ENCODE results near the gene SEC61B. TPM values are rescaled to one million over a fixed set of nuclear protein-coding genes. Genes with fewer than 3 reads are reported as not detected.

SEC61B gene
- total RNA-seq, 2 donors from 2014 or later = 64.6 to 74.4 TPM

DNA sequence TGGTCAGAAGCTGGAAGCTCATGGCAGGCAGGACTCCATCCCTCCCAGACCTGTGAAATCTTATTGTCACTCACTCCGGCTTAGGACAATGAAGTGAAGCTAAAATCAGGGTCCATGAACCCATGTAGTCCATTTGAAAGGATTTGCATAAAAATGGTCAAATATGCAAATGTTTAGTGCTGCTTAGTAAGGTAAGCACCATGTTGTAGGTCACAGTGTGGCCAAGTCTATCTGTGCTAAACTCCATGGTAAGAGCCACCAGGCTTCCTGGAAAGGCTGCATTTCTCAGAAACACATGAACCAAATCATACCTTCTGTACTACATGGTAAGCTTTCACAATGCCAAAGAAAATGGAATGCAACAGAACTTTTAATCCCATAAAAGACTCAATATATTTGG is 6.0 kb upstream of the SEC61B start:
- no peak overlapping the region for H3K4me3 ChIP-seq
- H3K9me3 ChIP-seq = peaks cover 1% of the 10 kb centered on the region
- no peaks in the 10 kb centered on the region for H3K27me3 ChIP-seq (replicated peaks; ENCODE audit: insufficient read depth)
- peaks cover 14 to 20% of the 10 kb centered on the region in 2 donors for H3K4me1 ChIP-seq (ENCODE audit: control insufficient read depth in 1 of 2, low read depth in 2 of 2)
- DNase-seq (ENCODE audit: low spot score) (no peak), ATAC-seq (ENCODE audit: insufficient number of reproducible peaks, low FRiP score, low read depth) (no peak)
- TF ChIP-seq, protein P1, sequence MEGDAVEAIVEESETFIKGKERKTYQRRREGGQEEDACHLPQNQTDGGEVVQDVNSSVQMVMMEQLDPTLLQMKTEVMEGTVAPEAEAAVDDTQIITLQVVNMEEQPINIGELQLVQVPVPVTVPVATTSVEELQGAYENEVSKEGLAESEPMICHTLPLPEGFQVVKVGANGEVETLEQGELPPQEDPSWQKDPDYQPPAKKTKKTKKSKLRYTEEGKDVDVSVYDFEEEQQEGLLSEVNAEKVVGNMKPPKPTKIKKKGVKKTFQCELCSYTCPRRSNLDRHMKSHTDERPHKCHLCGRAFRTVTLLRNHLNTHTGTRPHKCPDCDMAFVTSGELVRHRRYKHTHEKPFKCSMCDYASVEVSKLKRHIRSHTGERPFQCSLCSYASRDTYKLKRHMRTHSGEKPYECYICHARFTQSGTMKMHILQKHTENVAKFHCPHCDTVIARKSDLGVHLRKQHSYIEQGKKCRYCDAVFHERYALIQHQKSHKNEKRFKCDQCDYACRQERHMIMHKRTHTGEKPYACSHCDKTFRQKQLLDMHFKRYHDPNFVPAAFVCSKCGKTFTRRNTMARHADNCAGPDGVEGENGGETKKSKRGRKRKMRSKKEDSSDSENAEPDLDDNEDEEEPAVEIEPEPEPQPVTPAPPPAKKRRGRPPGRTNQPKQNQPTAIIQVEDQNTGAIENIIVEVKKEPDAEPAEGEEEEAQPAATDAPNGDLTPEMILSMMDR (IDR thresholded peaks at IDR 0.05) = no peak
- peaks cover 3% of the 10 kb centered on the region for H3K36me3 ChIP-seq
- H3K27ac ChIP-seq = no peak overlapping the region

DNA sequence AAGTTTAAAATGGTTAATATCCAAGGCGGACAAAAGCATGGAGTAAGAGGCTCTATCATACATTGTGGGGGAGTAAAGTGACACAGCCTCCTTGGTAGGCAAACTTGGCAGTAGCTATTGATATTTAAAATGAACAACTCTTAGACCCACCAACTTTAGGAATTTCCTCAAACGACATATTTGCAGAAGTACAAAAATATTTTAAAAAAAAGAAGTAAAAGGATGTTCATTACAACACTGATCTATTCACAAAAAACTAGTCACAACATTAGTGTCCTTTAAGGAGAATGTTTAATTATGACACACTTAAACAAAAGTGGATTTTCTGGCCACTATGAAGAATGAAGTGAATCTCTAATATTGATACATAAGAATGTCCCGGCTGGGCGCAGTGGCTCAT is 2.1 kb upstream of the SEC61B start:
- DNase-seq (ENCODE audit: low spot score) = no peak
- Histone ChIP-seq H3K4me1 (ENCODE audit: control insufficient read depth in 1 of 2, low read depth in 2 of 2) (peaks cover 31 to 44% of the 10 kb centered on the region in 2 donors), H3K36me3 (no peaks in the 10 kb centered on the region), H3K27me3 (replicated peaks; ENCODE audit: insufficient read depth) (no peaks in the 10 kb centered on the region), H3K27ac (no peak overlapping the region), H3K4me3 (peak overlapping the region; percentile 99), H3K9me3 (no peaks in the 10 kb centered on the region)
- no peak for ATAC-seq (ENCODE audit: insufficient number of reproducible peaks, low FRiP score, low read depth)
- TF ChIP-seq, protein P1 (IDR thresholded peaks at IDR 0.05) = no peak

DNA sequence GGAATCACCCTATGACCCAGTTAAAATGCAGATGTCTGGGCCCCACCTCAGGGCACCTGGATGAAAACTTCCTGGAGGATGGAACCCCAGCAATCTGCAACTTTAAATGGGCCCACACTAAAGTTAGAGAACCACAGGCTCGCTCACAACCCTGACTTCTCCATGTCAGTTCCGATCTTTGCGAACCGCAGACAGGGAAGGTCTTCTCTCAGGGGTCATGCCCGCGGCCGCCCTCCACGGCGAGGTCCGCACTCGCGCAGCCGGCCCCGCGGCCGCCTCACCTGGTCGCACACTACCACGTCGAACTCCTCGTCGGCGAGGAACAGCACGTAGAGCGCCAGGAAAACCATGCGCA is 839 bp upstream of the SEC61B start:
- no peaks in the 10 kb centered on the region for H3K27me3 ChIP-seq (replicated peaks; ENCODE audit: insufficient read depth)
- peak overlapping the region; percentile 99 for H3K4me3 ChIP-seq
- DNase-seq (ENCODE audit: low spot score) (no peak), ATAC-seq (ENCODE audit: insufficient number of reproducible peaks, low FRiP score, low read depth) (no peak)
- no peaks in the 10 kb centered on the region for H3K9me3 ChIP-seq
- H3K4me1 ChIP-seq (ENCODE audit: control insufficient read depth in 1 of 2, low read depth in 2 of 2) = peaks cover 31 to 49% of the 10 kb centered on the region in 2 donors
- TF ChIP-seq, protein P1 (IDR thresholded peaks at IDR 0.05) = no peak
- peak overlapping the region; percentile 78 to 95 for H3K27ac ChIP-seq
- H3K36me3 ChIP-seq = no peaks in the 10 kb centered on the region

DNA sequence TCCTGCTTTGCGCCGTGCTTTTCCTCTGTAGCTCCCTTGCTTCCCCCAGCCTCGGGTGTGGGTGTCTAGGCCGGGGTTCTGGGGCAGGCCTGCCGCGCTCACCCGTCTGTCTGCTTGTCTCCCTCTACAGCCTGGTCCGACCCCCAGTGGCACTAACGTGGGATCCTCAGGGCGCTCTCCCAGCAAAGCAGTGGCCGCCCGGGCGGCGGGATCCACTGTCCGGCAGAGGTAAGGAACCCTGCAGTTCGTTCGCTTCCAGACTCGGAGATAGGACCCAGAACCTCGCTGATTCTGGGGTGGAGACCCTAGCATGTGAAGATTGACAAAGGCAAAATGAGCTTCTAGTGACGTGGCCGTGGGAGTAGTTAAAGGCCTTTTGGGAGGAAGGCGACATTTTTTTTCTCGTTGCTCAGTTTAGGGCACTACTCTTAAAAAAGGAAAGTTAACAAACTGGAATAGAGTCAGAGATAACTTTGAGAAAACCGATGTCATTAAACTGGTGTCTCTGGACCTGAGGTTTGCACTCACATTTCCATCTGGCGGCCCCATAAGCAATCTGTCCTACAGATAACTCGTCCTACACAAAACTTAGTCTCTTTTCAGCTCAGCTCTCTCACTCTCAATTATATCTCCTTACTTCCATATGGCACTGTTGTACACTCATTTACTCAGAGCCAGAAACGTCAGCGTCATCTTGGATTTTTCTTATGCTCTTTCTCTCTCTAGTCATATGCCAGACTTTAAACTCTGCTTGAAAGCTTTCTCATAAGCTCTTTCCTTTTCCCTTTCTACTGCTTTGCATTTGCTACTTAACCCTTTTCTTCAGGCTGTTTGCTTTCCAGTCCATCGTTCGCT is 561 bp downstream of the SEC61B start:
- TF ChIP-seq, protein P1 (IDR thresholded peaks at IDR 0.05) = no peak
- Histone ChIP-seq H3K9me3 (no peaks in the 10 kb centered on the region), H3K4me1 (ENCODE audit: control insufficient read depth in 1 of 2, low read depth in 2 of 2) (peaks cover 31 to 56% of the 10 kb centered on the region in 2 donors), H3K27me3 (replicated peaks; ENCODE audit: insufficient read depth) (no peaks in the 10 kb centered on the region), H3K36me3 (peaks cover under 1% of the 10 kb centered on the region), H3K27ac (peak overlapping the region; percentile 78 to 95), H3K4me3 (peak overlapping the region; percentile 99)
- no peak for ATAC-seq (ENCODE audit: insufficient number of reproducible peaks, low FRiP score, low read depth)
- DNase-seq (ENCODE audit: low spot score) = no peak

DNA sequence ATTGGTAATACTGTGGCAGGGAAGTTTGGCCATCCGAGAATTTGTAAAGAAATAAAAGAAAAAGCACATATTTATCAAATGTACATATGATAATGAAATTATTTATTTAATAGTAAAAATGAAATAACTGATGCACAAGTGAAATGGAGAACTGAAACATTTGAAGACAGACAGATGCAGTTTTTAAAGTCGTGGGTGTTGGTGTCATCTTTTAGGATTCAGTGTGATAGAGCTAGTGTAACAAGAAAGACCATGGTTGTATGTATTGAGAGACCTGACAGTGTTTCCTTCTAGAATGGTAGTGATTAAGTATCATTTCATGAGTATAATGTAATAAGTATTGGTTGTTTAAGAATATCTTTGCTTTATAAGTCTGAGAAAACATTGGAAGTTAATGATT is 2.4 kb downstream of the SEC61B start:
- TF ChIP-seq, protein P1 (IDR thresholded peaks at IDR 0.05) = no peak
- H3K9me3 ChIP-seq = no peaks in the 10 kb centered on the region
- peak overlapping the region; percentile 11 for H3K4me3 ChIP-seq
- peaks cover 31 to 52% of the 10 kb centered on the region in 2 donors for H3K4me1 ChIP-seq (ENCODE audit: control insufficient read depth in 1 of 2, low read depth in 2 of 2)
- no peaks in the 10 kb centered on the region for H3K27me3 ChIP-seq (replicated peaks; ENCODE audit: insufficient read depth)
- DNase-seq (ENCODE audit: low spot score) (no peak), ATAC-seq (ENCODE audit: insufficient number of reproducible peaks, low FRiP score, low read depth) (no peak)
- peaks cover 11% of the 10 kb centered on the region for H3K36me3 ChIP-seq
- no peak overlapping the region for H3K27ac ChIP-seq
